ENCODE results near the gene ARL4A. TPM values are rescaled to one million over a fixed set of nuclear protein-coding genes. Genes with fewer than 3 reads are reported as not detected.

The ARL4A gene
- total and polyA plus RNA-seq, 10 of the 15 experiments (the other 5 are each of a cell fraction or from before 2014, with no cell fraction given), result 0.35 to 4.6 (median 2.7) TPM

DNA sequence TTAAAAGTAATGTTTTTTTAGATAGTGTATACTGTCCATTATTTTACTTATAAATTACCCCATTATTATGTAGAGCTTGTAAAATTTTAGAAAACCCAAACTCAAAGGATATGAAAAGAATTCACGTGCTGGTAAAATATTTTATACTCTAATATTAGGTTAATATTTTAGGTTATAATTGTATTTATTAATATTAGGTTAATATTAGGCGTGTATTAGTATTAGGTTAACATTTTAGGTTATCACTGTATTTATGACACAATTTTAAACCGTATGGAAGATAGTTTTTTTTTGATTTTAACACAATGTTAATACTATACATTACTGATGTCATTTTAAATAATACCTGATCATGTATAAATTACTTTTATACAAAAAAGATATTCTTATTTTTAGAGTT lies 48.5 kb downstream of the ARL4A start (continued):
- no peak for TF ChIP-seq IRF3 (IDR thresholded peaks at IDR 0.05)

DNA sequence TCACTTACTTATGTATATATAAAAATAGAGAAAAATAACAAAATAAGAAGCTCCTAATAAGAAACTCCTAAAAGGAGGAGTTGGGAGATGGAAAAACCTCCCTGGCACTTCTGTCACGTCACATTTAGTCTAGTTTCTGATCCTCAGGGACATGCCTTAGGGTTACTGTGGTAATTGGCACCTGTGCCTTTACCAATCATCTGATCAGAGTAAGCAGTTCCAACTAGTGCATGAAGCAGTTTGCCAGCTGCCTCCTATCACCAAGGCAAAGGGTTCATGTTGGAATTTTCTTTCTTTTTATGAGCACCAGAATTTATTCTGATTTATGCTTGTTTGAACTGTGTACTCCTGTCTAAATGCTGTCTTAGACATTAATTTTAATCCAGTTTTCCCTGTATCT lies 49.9 kb downstream of the ARL4A start:
- H3K27ac ChIP-seq (ENCODE audit: control insufficient read depth, insufficient read depth), result no peak overlapping the region
- 20% methylated on average over 1 of the region's 1 CpG for WGBS (ENCODE audit: insufficient coverage, insufficient replicate concordance, low lambda C conversion rate, missing lambda C conversion rate)
- in situ Hi-C loops (cut with MboI), result no loop called here
- H3K4me3 ChIP-seq, result no peak overlapping the region
- no peak overlapping the region for H2AFZ ChIP-seq (ENCODE audit: control insufficient read depth, low read depth, low read length)
- POLR2A ChIA-PET, result no interaction called here
- no peak for TF ChIP-seq EGR1 (IDR thresholded peaks at IDR 0.05; ENCODE audit: borderline replicate concordance in 1 of 2, low read depth in 2 of 2, low read length in 2 of 2)
- TF ChIP-seq STAT1 (conservative IDR thresholded peaks at IDR 0.05), result no peak
- TF ChIP-seq RCOR1 (conservative IDR thresholded peaks at IDR 0.05; ENCODE audit: low read depth, low read length), result no peak
- TF ChIP-seq MLLT1 (IDR thresholded peaks at IDR 0.05), result no peak
- no peak for TF ChIP-seq PML (IDR thresholded peaks at IDR 0.05; ENCODE audit: low read length)
- TF ChIP-seq ATF7 (IDR thresholded peaks at IDR 0.05; ENCODE audit: low read depth), result no peak
- TF ChIP-seq RELA (IDR thresholded peaks at IDR 0.05; ENCODE audit: borderline replicate concordance, partially characterized antibody), result no peak
- no peak for TF ChIP-seq HDAC2 (IDR thresholded peaks at IDR 0.05)
- TF ChIP-seq ZZZ3 (IDR thresholded peaks at IDR 0.05; ENCODE audit: control insufficient read depth, insufficient read length, low read depth), result no peak
- TF ChIP-seq ZNF207 (IDR thresholded peaks at IDR 0.05; ENCODE audit: borderline replicate concordance), result no peak
- no peak for TF ChIP-seq BCL3 (IDR thresholded peaks at IDR 0.05; ENCODE audit: borderline replicate concordance, insufficient read depth, low read depth, low read length, poor library complexity, severe bottlenecking)
- no peak for TF ChIP-seq SREBF2 (IDR thresholded peaks at IDR 0.05; ENCODE audit: low read length)
- TF ChIP-seq SP1 (IDR thresholded peaks at IDR 0.05; ENCODE audit: low read depth, low read length), result no peak
- TF ChIP-seq RFX5 (IDR thresholded peaks at IDR 0.05; ENCODE audit: low read depth, low read length), result no peak
- no peak for TF ChIP-seq RAD21 (IDR thresholded peaks at IDR 0.05; ENCODE audit: insufficient read depth, low read depth, low read length)
- no peak for TF ChIP-seq TCF12 (IDR thresholded peaks at IDR 0.05; ENCODE audit: low read depth, low read length)
- intact Hi-C loops (cut with micrococcal nuclease; ENCODE audit: unreplicated experiment), result no loop called here
- SMC1A ChIA-PET (ENCODE audit: uncharacterized antibody, unreplicated experiment), result no interaction called here
- no peaks in the 10 kb centered on the region for H3K36me3 ChIP-seq (ENCODE audit: control insufficient read depth in 2 of 2, insufficient read depth in 2 of 2, low read length in 1 of 2)
- no peak overlapping the region for H3K4me2 ChIP-seq (ENCODE audit: control insufficient read depth, insufficient read depth)
- H3K79me2 ChIP-seq (ENCODE audit: control insufficient read depth, insufficient read depth, low read length), result no peaks in the 10 kb centered on the region
- no peak overlapping the region for H3K9ac ChIP-seq (ENCODE audit: control insufficient read depth, insufficient read depth, low read length)
- H3K27me3 ChIP-seq (replicated peaks in 1 of 2; ENCODE audit: control insufficient read depth in 2 of 2, insufficient read depth in 2 of 2, low read length in 1 of 2), result no peaks in the 10 kb centered on the region
- H3K9me3 ChIP-seq (replicated peaks; ENCODE audit: control insufficient read depth, insufficient read depth, low read length), result no peaks in the 10 kb centered on the region
- BruUV-seq (replicated peaks), result no TSS peak
- RAD21 ChIA-PET (ENCODE audit: unreplicated experiment), result no interaction called here
- CTCF ChIA-PET, result no interaction called here
- H3K4me1 ChIP-seq (ENCODE audit: control insufficient read depth, insufficient read depth, low read length), result no peaks in the 10 kb centered on the region
- no peak for ATAC-seq
- no peaks in the 10 kb centered on the region for H4K20me1 ChIP-seq (ENCODE audit: control insufficient read depth, insufficient read depth)
- FAIRE-seq, result no peak
- DNase-seq (ENCODE audit: low read depth, low spot score), result no peak
